HFFc6 (cell line): ENCODE results near the gene EML6. TPM values are rescaled to one million over a fixed set of nuclear protein-coding genes. Genes with fewer than 3 reads are reported as not detected.
A peak's percentile ranks its signal among the peaks of the same experiment; 100 is the strongest.

Experiments
- DNase-seq: peaks from one replicate; pipeline ENCODE4 v3.0.0-alpha.2; 2018
- H3K27ac Mint-ChIP-seq: 2 replicates; pipeline ENCODE4 v1.8.0; 2020; ENCODE audit warnings: mild to moderate bottlenecking, mixed read lengths
- H3K27me3 Mint-ChIP-seq: 2 replicates; pipeline ENCODE4 v1.8.0; 2021; ENCODE audit warnings: mild to moderate bottlenecking, moderate library complexity, mixed read lengths; ENCODE audit not compliant: insufficient read depth
- H3K36me3 Mint-ChIP-seq: 2 replicates; pipeline ENCODE4 v1.8.0; 2021; ENCODE audit warnings: low read depth, mixed read lengths
- H3K4me1 Mint-ChIP-seq: 2 replicates; pipeline ENCODE4 v1.8.0; 2020; ENCODE audit warnings: low read depth, mixed read lengths
- H3K4me3 Mint-ChIP-seq: 2 replicates; pipeline ENCODE4 v1.8.0; 2020; ENCODE audit warnings: mild to moderate bottlenecking, moderate library complexity, mixed read lengths
- H3K9me3 Mint-ChIP-seq: 2 replicates; pipeline ENCODE4 v1.8.0; 2020; ENCODE audit warnings: mild to moderate bottlenecking, mixed read lengths
- total RNA-seq, 6 experiments: library from RNA; stranded (reverse); fragmentation: NEBNext Ultra II Directional; extraction: Animal tissue kit (Norgen Biotek cat#: 25700); gene quantifications; 2 replicates in 1 of 6; 3 replicates in 5 of 6; pipeline ENCODE4 v1.2.3, GENCODE V29; 2021
- TF ChIP-seq, protein P1 (sequence below): fragments of 200-600 bp; sonication (generic); IDR thresholded peaks from 2 replicates; pipeline ENCODE4 v1.5.0; 2021; ENCODE audit warnings: antibody characterized with exemption, mild to moderate bottlenecking

EML6 gene
- total RNA-seq, 6 experiments from 2014 or later, result 0.05 to 0.37 (median 0.25) TPM

DNA sequence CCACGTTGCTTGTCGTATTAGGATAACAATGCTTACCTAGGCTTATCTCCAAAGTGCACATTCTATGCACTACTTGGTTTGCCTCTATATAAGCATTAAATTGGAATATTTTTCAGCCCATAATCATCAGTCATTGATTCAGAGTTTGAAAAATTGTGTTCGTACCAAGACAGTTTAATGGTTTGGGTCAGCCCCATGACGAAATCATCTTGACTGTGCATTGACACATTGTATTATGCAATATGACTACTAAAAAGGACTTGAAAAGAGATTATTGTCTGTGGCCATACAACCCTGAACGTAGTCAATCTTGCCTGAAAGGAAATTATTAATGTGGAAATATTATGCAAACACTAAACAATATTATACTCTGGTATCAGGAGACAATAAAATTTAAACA, 141.3 kb downstream of the EML6 start:
- TF ChIP-seq, protein P1, sequence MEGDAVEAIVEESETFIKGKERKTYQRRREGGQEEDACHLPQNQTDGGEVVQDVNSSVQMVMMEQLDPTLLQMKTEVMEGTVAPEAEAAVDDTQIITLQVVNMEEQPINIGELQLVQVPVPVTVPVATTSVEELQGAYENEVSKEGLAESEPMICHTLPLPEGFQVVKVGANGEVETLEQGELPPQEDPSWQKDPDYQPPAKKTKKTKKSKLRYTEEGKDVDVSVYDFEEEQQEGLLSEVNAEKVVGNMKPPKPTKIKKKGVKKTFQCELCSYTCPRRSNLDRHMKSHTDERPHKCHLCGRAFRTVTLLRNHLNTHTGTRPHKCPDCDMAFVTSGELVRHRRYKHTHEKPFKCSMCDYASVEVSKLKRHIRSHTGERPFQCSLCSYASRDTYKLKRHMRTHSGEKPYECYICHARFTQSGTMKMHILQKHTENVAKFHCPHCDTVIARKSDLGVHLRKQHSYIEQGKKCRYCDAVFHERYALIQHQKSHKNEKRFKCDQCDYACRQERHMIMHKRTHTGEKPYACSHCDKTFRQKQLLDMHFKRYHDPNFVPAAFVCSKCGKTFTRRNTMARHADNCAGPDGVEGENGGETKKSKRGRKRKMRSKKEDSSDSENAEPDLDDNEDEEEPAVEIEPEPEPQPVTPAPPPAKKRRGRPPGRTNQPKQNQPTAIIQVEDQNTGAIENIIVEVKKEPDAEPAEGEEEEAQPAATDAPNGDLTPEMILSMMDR, result no peak
- H3K36me3 Mint-ChIP-seq, result peaks cover 13% of the 10 kb centered on the region
- peaks cover 39% of the 10 kb centered on the region for H3K4me1 Mint-ChIP-seq
- no peak for DNase-seq
- H3K27me3 Mint-ChIP-seq, result peaks cover 2% of the 10 kb centered on the region; the same call in 1 of the 2 replicates
- peaks cover 4% of the 10 kb centered on the region; the same call in 1 of the 2 replicates for H3K9me3 Mint-ChIP-seq
- no peak overlapping the region for H3K4me3 Mint-ChIP-seq
- H3K27ac Mint-ChIP-seq, result no peak overlapping the region

DNA sequence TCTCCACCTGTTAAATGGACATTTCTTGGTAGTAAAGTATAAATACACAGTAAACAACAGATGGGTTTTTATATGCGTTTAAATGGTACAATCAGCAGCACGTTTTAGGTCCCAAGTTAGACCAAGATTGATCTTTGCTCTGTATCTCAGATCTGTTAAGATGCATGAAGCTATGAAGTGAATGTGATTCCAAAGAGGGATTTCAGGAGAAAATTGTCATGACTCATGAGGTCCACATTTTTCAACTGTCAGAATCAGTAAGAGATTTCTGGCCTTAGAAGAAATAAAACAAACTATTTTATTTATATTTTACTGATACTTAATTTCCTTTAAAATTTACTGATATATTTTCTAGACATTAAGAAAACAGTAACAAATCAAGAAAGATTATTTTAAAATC, 142.7 kb downstream of the EML6 start:
- Mint-ChIP-seq H3K9me3 (peaks cover 4% of the 10 kb centered on the region; the same call in 1 of the 2 replicates), H3K4me3 (no peak overlapping the region), H3K36me3 (peaks cover 13% of the 10 kb centered on the region), H3K27me3 (peaks cover 2% of the 10 kb centered on the region; the same call in 1 of the 2 replicates), H3K27ac (no peak overlapping the region), H3K4me1 (peaks cover 24% of the 10 kb centered on the region)
- TF ChIP-seq, protein P1, result no peak
- peak; percentile 9 for DNase-seq

DNA sequence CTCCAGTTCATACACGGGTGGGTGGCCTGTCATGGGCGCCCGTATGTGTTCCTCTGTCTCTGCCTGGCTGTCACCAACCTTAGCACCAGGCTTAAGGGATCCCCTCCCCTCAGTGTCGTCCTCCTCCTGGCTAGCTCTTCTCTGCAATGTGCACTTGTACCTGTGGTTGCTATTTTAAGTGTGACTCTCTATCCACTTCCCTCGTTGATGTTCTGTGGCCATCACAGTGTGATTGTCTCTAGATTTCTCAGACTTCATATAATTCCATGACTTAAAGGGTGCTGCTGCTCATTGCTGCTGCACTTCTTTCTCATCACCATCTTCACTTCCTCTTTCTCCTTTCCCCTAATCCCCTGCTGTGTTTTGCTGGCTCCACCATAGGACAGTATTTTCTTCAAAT, 143.4 kb downstream of the EML6 start:
- peaks cover 24% of the 10 kb centered on the region for H3K4me1 Mint-ChIP-seq
- peaks cover 2% of the 10 kb centered on the region; the same call in 1 of the 2 replicates for H3K27me3 Mint-ChIP-seq
- H3K36me3 Mint-ChIP-seq, result peaks cover 7% of the 10 kb centered on the region

DNA sequence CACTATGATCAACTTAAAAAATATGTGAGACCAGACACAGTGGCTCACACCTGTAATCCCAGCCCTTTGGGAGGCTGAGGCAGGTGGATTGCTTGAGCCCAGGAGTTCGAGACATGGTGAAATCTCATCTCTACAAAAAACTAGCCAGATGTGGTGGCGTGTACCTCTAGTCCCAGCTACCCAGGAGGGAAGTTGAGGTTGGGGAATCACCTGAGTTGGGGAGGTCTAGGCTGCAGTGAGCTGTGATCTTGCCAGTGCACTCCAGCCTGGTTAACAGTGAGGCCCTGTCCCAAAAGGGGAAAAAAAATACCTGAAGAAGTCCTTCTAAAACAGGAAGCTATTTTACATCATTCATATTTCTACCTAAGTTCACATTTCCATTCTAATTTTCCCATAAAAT, 144.0 kb downstream of the EML6 start:
- Mint-ChIP-seq H3K27me3 (peaks cover 2% of the 10 kb centered on the region; the same call in 1 of the 2 replicates), H3K9me3 (peaks cover under 1% of the 10 kb centered on the region; the same call in 1 of the 2 replicates), H3K27ac (no peak overlapping the region), H3K4me1 (peaks cover 29% of the 10 kb centered on the region), H3K4me3 (no peak overlapping the region), H3K36me3 (peaks cover 3% of the 10 kb centered on the region)
- TF ChIP-seq, protein P1, result no peak
- no peak for DNase-seq

More for the DNA sequence above, 143.4 kb downstream of the EML6 start:
- no peak for DNase-seq
- Mint-ChIP-seq H3K27ac (no peak overlapping the region), H3K4me3 (no peak overlapping the region), H3K9me3 (peaks cover 4% of the 10 kb centered on the region; the same call in 1 of the 2 replicates)
- TF ChIP-seq, protein P1, result no peak

DNA sequence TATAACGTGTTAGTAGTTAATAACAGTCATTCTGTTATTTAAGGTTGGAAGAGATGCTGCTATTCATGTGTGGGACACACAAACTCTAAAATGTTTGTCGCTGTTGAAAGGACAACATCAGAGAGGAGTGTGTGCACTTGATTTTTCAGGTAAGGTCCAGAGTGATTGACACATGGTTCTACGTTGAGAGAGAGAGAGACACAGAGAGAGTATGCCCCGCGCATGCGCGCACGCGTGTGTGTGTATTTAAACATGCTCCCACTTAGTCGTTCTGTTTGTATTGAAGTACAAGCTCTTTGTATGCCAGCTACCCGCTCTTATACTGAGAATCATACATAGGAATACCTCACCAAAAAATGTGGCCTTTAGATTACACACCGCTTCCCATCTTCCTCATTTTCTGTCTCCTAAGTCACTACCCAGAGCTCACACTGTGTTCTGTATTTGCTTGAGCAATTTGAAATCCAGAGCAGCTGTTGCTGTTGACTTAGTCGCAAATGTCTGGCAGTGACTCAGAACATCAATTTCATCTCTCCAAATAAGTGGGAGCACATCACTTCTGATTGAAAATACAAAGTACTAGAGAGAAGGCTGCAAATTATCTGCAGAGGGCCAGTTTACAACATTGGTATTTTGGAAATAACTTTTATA, 148.1 kb downstream of the EML6 start:
- H3K4me1 Mint-ChIP-seq, result peaks cover 22% of the 10 kb centered on the region
- H3K27me3 Mint-ChIP-seq, result no peaks in the 10 kb centered on the region
- peak; percentile 13 for DNase-seq
- no peak overlapping the region for H3K4me3 Mint-ChIP-seq
- no peaks in the 10 kb centered on the region for H3K36me3 Mint-ChIP-seq
- no peaks in the 10 kb centered on the region for H3K9me3 Mint-ChIP-seq
- TF ChIP-seq, protein P1, result no peak
- H3K27ac Mint-ChIP-seq, result no peak overlapping the region
